Measurements from ENCODE around the gene GNAT3.

Gene GNAT3

DNA sequence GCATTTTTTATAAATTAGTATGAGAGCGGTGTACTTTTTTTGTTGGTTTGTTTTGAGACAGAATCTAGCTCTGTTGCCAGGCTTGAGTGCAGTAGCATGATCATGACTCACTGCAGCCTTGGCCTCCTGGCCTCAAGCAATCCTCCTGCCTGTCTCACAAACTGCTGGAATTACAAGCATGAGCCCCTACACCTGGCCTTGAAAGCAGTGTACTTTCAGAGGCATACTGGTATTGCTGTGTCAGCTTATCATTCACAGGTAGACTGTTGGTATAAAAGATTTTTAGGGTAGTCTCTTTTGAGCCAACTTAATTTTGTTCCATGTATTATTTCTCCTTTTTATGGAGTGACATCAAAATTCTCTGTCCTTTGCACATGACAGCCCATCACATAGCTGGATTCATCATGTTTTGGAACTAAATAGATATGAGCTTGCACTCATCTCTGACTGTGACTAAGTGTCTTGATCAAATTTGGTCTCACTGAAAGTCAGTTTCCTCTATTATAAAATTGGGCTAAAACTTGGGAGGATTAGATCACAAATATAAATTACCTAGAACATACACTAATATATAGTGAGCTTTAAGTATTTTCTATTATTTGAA, 12.4 kb downstream of the GNAT3 start:
- no peak for DNase-seq

DNA sequence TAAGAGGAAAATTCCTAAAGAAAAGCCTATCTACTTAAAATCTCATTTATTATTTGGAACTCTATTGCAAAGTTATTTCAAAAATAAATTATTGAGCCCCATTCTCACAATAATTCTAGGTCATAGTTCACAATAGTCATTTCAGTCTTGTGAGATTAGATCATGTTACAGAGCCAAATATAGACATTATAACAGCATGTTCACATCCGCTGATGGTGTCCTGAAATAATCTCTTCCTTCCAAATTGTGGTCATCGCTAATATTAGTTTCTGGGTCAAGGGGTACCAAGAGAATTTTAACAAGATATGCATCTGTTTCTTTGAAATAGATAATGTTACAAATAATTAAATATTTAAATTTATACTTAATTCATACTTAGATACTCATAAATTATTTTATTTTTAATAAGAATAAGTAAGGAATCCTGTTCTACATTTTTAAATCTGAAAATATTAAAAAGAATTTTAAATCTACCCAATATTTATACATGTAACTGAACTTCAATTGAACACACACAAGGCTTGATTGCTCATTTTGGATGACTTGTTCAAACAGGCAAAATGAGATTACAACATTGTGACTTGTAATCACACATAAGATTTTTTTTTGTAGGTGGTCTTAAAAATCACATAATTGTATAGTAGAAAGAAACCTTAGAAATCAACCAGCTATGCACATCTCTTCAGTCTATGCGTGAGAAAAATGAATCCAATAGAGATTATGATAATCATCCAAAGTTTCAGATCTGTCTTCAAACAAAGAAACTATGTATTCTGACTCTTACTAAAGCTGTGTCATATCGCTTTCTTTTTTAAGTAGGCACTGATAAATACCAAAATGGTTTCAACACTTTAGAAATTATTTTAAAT, 13.1 kb downstream of the GNAT3 start:
- no peak for DNase-seq

DNA sequence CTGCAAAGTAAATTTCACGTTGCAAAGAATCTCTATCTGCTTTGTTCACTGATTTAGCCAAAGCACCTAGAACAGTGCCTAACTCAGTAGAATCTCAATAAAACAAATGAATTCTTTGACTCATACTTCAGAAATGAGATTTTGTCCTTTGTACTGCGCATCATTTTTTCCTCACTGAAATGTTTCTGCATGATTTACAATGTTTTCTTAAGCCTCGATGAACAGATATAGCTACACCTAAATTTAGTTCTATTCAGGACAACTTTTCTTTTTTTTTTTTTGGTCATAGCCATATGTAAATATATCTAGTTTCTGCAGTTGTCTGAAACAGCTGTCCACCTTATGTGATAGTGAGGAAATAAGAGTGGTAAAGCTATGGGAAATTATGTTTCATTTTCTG, 15.3 kb downstream of the GNAT3 start:
- DNase-seq, result no peak

DNA sequence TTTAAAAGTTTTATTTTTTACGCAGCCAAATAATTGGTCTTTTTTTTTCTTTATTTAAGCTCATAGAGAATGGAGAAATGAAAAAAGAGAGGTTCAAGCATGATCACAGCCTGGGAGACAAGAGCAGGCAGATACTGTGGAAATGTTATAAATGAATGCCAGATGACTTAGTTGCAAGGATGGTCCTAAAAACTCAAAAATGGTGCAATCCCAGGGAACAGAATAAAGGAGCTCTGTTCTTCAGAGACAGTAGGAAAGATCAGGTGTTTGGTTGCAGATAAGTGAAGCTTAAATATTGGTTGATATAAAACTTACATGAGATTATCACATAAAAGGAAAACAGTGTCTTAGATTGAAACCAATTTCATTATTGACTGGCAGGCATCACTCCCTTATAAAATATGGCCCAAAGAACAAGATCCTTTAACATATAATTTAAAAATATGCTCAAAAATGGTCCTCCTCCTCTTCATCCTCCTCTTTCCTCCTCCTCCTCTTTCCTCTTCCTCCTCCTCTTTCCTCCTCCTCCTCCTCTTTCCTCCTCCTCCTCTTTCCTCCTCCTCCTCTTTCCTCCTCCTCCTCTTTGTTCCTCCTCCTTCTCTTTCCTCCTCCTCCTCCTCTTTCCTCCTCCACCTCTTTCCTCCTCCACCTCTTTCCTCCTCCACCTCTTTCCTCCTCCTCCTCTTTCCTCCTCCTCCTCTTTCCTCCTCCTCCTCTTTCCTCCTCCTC, 18.6 kb downstream of the GNAT3 start:
- DNase-seq, result no peak

DNA sequence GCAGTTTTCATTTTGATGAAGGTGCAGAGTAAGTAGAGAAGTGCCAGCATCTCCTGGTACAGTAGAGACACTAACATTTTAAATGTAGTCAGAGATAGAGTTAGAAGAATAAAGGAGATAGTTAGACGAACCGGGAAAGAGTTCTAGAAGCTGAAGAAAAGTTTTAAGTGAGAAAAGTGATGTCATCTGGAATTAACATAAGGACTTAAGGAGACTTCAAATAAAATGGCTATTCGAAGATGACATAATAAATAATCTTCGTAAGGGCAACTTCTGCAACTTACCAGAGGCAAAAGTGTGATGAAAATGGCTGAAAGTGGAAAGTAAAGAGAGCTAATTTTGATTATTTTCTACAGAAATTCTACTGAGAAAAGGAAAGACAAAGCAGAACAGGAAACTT, 20.4 kb downstream of the GNAT3 start:
- DNase-seq, result no peak

DNA sequence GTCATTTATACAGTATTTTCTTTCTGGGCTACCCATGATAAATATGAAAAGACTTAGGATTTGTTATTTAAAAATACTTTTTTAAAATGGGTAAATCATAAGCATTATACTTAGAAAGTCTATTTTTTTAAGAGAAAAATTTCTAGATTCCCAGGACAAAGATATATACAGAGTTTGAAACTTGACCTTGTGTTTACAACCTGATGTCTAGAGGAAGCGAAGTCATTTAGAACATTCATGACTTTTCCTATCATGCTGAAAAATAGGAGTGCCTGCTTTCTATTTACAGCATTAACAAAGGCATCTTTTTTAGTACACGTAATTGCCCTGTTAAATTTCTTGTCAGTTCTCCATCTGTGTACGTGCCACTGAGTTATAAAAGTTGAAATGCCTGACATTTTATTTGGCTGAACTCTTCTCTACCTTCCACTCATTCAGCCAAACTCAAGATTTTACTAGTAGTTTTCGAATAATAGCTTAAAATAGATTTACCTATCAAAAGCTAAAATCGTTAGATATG, 23.0 kb downstream of the GNAT3 start:
- DNase-seq, result no peak

DNA sequence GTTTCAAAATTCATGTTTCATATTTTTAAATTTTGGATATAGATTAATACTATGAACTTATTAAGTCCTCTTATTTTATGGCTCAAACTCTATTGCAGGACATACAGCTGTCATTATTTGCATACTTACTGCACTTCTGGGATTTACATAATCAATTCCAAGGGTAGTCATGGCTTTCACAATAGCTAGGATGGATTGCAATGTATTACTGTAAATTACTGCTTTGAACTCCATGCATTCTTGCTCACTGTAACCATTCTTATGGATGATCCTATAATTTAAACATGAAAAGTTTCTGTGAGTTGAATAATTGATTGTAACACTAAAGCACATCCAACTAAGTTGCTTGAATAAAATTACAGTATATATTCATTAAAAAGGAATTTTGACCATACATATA, 23.5 kb downstream of the GNAT3 start:
- DNase-seq, result no peak

DNA sequence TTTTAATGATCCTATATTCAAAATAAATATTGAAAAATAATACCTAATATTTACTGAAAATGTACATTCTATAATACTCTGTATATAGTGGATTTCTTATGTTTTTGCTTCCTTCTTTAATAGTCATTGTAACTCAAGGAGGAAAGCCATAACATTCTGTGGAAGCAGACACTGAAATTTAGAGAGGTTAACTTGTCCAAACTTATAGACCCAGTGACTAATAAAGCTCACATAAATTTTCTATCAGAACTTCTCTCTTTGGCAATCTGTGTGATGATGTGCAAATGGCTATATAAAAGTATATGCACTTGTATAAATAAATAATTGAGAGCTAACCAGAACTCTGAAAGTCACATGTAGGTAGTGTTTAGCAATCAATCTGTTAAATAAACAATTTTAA, 26.1 kb downstream of the GNAT3 start:
- no peak for DNase-seq

DNA sequence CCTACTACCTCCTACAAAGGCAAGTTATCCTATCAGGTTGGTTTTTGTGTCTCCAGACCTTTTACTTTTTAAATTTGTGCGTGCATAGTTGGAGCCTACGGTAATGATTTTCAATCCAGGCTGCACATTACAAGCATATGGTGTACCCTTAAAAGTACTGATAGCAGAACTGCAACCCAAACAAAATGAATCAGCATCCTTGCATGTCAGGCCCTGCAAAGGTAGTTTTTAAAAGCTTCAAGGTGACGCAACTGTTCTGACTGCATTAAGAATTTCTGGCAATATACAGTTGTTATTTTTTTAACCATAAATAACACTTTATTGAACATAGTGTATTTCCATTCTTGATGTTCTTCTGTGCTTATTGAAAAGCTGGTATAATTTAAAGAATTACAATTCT, 28.9 kb downstream of the GNAT3 start:
- no peak for DNase-seq

DNA sequence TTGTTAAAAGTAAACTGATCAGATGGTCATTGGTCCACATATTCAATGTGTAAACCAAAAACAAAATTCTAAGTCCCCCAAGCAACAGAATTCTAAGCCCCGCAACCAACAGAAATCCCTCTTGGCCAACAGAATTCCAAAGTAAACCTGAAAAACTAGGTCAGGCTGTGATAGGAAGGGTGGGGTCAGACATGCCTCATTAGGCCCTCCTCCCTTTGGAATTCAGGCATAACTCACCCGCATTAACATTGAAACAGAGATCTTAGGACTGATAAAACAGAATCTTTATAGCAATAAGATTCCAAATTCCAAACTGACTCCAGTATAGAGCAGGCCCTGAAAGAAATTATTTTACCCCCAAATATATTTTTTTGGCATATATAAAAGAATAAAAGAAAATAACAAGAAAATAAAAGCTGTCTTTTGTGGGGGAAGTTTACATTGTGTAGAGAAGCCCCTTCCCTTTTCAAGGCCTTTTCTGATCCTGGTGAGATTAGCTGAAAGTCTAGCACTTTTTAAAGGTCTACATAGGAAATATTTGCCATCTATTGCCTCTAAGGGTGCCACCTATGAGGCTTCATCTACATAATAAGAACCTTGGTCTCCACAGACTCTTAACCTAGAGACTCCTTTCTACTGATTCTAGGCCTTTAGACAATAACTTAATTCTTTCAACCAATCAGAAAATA, 30.5 kb downstream of the GNAT3 start:
- DNase-seq, result no peak

DNA sequence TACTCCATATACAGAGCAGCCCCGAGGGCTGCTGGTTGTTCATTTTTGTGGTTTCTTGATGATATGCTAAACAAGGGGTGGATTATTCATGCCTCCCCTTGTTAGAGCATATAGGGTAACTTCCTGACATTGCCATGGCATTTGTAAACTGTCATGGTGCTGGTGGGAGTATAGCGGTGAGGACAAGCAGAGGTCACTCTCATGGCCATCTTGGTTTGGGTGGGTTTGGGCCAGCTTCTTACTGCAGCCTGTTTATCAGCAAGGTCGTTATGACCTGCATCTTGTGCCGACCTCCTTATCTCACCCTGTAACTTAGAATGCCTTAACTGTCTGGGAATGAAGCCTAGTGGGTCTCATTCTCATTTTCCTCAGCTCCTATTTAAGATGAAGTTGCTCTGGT, 31.3 kb downstream of the GNAT3 start:
- no peak for DNase-seq

DNA sequence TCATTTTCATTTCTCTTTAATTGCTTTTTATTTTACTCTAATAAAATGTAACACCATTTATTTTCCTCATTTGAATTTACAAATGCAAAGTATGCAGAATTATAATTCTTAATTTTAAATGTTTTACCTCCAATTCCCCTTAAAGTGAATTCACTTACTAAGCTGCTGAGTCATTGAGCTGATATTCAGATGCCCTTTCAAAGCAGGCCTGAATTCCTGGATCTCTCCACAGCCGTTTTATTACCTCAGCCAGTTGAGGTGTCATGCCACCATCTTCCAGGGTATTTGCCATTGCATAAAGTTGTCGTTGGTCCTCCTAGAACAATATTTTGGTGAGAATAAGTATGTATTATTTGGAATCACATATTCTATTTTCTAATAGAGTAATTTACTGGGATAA, 33.2 kb downstream of the GNAT3 start:
- no peak for DNase-seq

DNA sequence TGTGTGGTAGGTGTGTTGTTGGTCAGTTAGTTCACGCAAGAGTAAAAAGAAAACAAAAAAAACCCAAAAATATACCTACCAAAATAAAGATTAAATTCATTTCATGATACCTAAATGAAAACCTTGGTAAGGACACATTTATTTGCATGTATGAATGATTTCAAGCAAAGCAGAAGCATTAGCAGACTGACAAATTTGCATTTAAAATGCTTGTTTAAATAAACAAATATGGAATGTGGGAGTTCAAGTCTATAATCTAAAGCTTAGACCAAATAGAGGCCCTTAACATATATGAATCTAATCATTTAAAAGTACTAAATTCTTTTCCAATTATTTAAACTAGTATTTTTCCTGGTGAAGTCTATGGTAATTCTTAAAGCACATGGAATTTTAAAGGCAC, 35.8 kb downstream of the GNAT3 start:
- no peak for DNase-seq

DNA sequence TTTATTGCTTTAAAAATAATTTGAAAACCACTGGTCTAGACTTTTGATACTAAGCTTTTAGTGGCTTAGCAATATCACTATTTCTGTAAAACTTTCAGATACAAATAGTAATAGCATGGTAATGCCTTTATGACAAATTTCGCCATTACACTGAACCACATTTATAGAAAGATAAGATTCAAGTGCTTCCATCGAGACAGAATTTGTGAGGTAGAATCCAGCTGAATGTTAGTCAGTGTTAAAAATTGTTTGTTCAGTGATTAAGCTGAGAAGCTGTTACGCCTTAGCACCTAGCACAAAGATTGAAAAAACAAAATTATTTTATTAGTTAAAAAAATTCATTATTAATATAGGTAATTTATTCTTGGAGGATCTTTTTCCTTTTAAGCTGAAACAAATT, 36.5 kb downstream of the GNAT3 start:
- DNase-seq, result no peak

DNA sequence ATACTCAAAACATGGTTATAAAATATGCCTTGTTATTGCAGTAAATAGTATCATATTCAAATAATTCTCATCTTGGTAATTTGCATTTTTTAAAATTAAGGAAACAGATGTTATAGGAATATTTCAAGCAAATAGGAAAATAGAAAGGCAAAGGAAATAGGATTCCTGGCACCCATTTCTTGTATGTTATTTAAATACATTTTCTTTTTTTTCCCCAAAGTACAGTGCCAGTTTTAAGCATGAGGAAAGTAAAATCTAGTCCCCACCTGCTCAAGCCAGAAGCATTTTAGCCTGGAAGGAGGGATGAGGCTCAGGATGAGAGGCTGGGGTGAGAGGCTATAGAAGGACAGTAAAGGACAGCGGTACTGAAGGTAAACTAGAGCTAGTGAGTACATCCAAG, 38.1 kb downstream of the GNAT3 start:
- DNase-seq, result no peak

DNA sequence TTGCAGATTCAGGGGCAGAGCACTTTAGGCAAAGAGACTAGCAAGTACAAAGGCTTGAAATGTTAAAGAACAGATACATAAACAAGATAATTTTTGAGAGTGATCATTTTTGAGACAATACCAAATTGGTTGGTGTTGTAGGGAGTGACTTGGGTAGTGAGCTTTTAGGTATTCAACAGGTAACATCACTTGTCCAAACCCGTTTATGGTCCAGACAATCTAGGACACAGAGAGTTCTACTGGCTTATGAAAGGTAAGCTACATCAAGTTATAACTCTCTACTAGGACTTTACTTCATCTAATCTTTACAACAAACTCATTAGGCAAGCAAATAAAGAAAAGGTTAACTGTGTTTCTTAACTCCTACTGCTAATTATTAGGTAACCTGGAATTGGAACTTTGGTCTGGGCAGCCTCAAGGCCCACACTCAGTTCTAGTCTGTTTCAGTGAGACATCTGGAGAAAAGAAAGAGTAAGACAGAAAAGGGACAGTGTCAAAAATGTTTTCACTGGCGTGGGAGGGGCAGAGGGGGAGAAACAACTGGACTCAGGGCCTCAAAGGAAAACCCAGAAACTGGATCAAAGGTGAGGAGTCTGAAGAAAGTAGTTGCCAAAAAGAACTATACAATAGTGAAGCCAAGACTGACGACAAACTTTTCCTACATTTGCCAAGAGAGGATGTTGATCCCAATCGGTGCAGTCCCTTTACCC, 39.2 kb downstream of the GNAT3 start:
- no peak for DNase-seq

DNA sequence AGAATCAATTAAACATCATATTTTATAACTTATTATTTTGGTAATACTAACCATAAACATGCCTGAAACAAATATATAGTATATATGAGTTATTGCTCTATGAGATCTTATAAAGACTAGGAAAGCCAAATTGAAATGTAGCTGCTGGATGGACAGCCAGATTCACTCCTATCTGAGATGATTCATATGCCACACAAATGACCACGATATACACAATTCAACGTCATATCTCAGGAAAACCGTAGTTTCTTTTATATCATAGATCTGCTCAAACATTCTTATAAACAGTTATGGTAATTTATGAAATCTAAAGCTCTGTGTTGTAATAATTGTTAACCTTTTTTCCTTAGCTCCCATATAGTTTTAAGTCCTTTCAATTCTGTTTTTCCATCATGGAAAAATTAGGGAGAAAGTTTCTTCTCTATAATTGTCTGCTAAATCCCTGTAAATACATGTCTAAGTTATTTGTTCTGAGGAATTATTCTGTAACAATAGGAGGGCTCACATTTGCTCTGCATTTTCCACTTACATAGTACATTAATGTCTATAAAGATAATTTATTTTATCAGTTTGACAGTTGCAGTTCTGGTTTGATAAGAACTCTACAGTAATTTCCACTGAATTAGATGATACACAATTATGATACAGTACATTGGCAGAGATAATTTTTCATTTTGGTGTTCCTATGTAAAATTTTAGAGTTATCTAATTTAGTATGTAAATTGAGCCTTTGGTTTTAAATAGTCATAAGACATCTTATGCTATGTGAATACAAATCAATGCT, 42.7 kb downstream of the GNAT3 start:
- DNase-seq, result no peak

DNA sequence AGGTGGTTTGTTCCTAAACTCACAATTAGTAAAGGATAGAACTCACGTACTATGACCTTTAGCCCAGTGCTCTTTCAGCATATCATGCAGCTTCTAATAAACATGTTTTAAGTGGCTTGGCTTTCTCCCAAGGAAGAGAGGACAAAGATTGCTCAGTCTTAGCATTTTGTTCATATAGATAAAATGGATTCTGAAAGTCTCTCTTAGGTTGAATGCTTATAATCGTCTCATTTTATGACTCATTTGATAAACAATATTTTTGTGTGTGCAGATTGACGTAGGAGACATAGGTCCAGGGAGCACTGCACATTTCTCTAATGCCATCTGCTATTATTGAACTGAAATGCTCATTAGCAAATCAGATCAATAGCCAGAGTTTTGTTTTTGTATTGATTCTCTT, 44.8 kb downstream of the GNAT3 start:
- DNase-seq, result no peak

DNA sequence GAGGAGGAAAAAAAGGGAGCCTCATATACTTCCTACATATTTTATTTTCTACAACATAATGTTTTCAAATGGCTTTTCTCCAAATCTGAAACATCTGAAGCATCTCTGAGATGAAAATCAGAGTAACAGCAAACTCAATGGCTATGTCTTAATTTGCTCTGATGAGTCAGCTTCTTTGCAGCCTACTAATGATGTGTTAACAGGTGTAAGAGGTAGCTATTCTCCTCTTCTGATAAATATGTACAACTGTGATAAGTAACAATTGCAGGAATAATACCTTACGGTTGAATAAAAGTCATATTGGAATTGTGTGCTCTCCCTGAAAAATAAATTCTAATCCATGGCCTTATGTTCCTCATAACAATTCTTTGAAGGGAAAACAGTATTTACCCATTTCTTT, 45.2 kb downstream of the GNAT3 start:
- no peak for DNase-seq

DNA sequence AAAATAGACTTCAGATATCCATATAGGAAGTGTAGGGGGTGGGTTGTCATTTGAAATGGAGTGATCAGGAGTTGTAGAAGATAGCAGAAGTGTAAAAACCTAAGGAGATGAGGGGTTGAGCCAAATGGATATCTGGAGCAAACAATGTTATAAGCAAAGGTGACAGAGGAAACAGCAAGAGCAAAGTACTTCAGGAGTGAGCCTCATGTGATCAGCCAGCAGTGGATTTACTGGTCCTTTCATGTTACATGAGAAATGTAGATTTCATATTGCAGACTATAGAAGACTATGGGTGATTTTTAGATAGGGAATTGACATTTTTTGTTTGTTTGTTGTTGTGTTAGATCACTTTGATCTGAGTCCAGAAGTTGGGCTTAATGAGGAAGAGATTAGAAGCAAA, 47.7 kb downstream of the GNAT3 start:
- DNase-seq, result no peak

DNA sequence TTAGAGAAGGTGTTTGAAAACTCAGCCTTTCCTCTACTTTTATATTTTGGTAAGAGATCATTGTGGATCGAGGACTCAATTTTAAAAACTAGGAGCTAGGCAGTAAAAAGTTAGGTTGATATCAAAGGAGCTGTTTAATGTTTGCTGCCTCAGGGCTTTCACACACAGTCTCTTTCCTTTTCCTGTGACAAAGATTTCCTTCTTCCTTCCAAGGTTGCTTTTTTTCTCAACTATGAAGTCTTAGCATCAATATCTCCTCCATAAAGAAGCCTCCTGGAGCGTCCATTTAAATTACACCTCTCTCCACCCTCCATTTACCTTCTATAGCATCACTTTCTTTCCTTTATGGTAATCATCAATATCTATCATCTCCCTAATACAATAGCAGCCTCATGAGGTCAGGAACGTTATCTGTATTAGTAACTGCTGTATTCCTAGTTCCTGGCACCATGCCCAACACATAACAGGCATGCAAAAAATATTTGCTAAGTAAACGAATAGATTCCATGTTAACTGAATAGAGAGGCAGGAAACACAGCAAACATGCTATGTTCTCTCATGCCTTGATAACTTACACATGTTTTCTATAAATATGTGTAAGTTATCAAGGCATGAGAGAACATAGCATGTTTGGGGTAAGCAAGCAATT, 48.5 kb downstream of the GNAT3 start:
- no peak for DNase-seq
